ENCODE data around the gene FGD6.
"Not testable (repeated sequence)": the region's sequence is repeated elsewhere in the genome, so short reads cannot be mapped to it uniquely, and the experiment has no call there.

DNA sequence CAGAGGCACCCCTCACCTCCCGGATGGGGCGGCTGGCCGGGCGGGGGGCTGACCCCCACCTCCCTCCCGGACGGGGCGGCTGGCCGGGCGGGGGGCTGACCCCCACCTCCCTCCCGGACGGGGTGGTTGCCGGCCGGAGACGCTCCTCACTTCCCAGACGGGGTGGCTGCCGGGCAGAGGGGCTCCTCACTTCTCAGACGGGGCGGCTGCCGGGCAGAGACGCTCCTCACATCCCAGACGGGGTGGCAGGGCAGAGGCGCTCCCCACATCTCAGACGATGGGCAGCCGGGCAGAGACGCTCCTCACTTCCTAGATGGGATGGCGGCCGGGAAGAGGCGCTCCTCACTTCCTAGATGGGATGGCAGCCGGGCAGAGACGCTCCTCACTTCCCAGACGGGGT lies 18.4 kb upstream of the FGD6 start:
- not testable (repeated sequence) for TF ChIP-seq CTCF (IDR thresholded peaks at IDR 0.05); POLR2AphosphoS5 (IDR thresholded peaks at IDR 0.05; ENCODE audit: low read depth, low read length)
- TF ChIP-seq, protein P1, sequence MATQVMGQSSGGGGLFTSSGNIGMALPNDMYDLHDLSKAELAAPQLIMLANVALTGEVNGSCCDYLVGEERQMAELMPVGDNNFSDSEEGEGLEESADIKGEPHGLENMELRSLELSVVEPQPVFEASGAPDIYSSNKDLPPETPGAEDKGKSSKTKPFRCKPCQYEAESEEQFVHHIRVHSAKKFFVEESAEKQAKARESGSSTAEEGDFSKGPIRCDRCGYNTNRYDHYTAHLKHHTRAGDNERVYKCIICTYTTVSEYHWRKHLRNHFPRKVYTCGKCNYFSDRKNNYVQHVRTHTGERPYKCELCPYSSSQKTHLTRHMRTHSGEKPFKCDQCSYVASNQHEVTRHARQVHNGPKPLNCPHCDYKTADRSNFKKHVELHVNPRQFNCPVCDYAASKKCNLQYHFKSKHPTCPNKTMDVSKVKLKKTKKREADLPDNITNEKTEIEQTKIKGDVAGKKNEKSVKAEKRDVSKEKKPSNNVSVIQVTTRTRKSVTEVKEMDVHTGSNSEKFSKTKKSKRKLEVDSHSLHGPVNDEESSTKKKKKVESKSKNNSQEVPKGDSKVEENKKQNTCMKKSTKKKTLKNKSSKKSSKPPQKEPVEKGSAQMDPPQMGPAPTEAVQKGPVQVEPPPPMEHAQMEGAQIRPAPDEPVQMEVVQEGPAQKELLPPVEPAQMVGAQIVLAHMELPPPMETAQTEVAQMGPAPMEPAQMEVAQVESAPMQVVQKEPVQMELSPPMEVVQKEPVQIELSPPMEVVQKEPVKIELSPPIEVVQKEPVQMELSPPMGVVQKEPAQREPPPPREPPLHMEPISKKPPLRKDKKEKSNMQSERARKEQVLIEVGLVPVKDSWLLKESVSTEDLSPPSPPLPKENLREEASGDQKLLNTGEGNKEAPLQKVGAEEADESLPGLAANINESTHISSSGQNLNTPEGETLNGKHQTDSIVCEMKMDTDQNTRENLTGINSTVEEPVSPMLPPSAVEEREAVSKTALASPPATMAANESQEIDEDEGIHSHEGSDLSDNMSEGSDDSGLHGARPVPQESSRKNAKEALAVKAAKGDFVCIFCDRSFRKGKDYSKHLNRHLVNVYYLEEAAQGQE (IDR thresholded peaks at IDR 0.05; ENCODE audit: insufficient read depth in 1 of 2, low read depth in 2 of 2, low read length in 1 of 2) = not testable (repeated sequence)

Measured in Panc1 (cell line).